Trophoblast cell (in vitro differentiated cells and primary cell): Measurements from ENCODE around the gene ATP8B3.

Source experiments
- DNase-seq, 2 donors: peaks; one replicate each; pipeline ENCODE4 v3.0.0-alpha.2; 2016
- H2AFZ ChIP-seq: 2 replicates; pipeline ENCODE4 v1.6.1; 2013; ENCODE audit warnings: low read length, moderate library complexity, mild to moderate bottlenecking; ENCODE audit not compliant: insufficient read depth, poor library complexity
- H2AK5ac ChIP-seq: 2 replicates; pipeline ENCODE4 v1.6.1; 2013; ENCODE audit warnings: mild to moderate bottlenecking, low read length
- H2BK120ac ChIP-seq: 2 replicates; pipeline ENCODE4 v1.6.1; 2013; ENCODE audit warnings: low read length, mild to moderate bottlenecking, moderate library complexity; ENCODE audit not compliant: insufficient read depth, poor library complexity
- H2BK12ac ChIP-seq: 2 replicates; pipeline ENCODE4 v1.6.1; 2013; ENCODE audit warnings: mild to moderate bottlenecking, low read length, moderate library complexity
- H2BK5ac ChIP-seq: 2 replicates; pipeline ENCODE4 v1.6.1; 2013; ENCODE audit warnings: low read length, low read depth, moderate library complexity, mild to moderate bottlenecking; ENCODE audit not compliant: poor library complexity
- H3K14ac ChIP-seq: 2 replicates; pipeline ENCODE4 v1.6.1; 2013; ENCODE audit warnings: mild to moderate bottlenecking, low read length
- H3K18ac ChIP-seq: 2 replicates; pipeline ENCODE4 v1.6.1; 2013; ENCODE audit warnings: mild to moderate bottlenecking, low read length
- H3K23ac ChIP-seq: 2 replicates; pipeline ENCODE4 v1.6.1; 2013; ENCODE audit warnings: low read length
- H3K27ac ChIP-seq: 2 replicates; pipeline ENCODE4 v1.5.1; 2013; ENCODE audit warnings: low read depth, mild to moderate bottlenecking, inconsistent platforms, low read length, moderate library complexity
- H3K27me3 ChIP-seq: 2 replicates; pipeline ENCODE4 v1.6.1; 2013; ENCODE audit warnings: inconsistent platforms, mild to moderate bottlenecking, low read length, moderate library complexity; ENCODE audit not compliant: insufficient read depth
- H3K36me3 ChIP-seq, 2 experiments: 1 replicate in 1 of 2; 2 replicates in 1 of 2; pipeline ENCODE4 v1.6.1; 2013; ENCODE audit warnings: low read length in 2 of 2, mild to moderate bottlenecking in 2 of 2, moderate library complexity in 1 of 2; ENCODE audit not compliant: insufficient read depth in 2 of 2, control insufficient read depth in 1 of 2
- H3K4ac ChIP-seq: 2 replicates; pipeline ENCODE4 v1.6.1; 2013; ENCODE audit warnings: low read depth, mild to moderate bottlenecking, low read length, moderate library complexity
- H3K4me1 ChIP-seq, 2 experiments: 1 replicate in 1 of 2; 2 replicates in 1 of 2; pipeline ENCODE4 v1.6.1; 2013; ENCODE audit warnings: low read length in 2 of 2, mild to moderate bottlenecking in 2 of 2, moderate library complexity in 1 of 2; ENCODE audit not compliant: insufficient read depth in 2 of 2, control insufficient read depth in 1 of 2
- H3K4me2 ChIP-seq: 2 replicates; pipeline ENCODE4 v1.6.1; 2013; ENCODE audit warnings: inconsistent platforms, mild to moderate bottlenecking, low read length, moderate library complexity
- H3K4me3 ChIP-seq: 2 replicates; pipeline ENCODE4 v1.5.1; 2013; ENCODE audit warnings: mild to moderate bottlenecking, low read depth, low read length, inconsistent platforms
- H3K79me1 ChIP-seq: one replicate; pipeline ENCODE4 v1.6.1; 2013; ENCODE audit warnings: low read length
- H3K79me2 ChIP-seq: 2 replicates; pipeline ENCODE4 v1.6.1; 2013; ENCODE audit warnings: low read length, mild to moderate bottlenecking; ENCODE audit not compliant: control insufficient read depth, insufficient read depth, poor library complexity
- H3K9ac ChIP-seq: 2 replicates; pipeline ENCODE4 v1.6.1; 2013; ENCODE audit warnings: mild to moderate bottlenecking, low read length
- H3K9me3 ChIP-seq: 2 replicates; pipeline ENCODE4 v1.6.1; 2013; ENCODE audit warnings: low read depth, mild to moderate bottlenecking, control low read depth, inconsistent platforms, low read length; ENCODE audit not compliant: insufficient read depth
- H4K12ac ChIP-seq: 2 replicates; pipeline ENCODE4 v1.6.1; 2013; ENCODE audit warnings: low read depth, mild to moderate bottlenecking, low read length, moderate library complexity
- H4K8ac ChIP-seq: 2 replicates; pipeline ENCODE4 v1.6.1; 2013; ENCODE audit warnings: low read depth, mild to moderate bottlenecking, low read length, moderate library complexity
- H4K91ac ChIP-seq: one replicate; pipeline ENCODE4 v1.6.1; 2013; ENCODE audit warnings: low read depth, mild to moderate bottlenecking, low read length, moderate library complexity
- WGBS: extraction: QIAGEN DNeasy Blood & Tissue Kit; methylation state at CpG from one replicate; pipeline ENCODE4 v1.1.7; 2013; ENCODE audit warnings: missing lambda C conversion rate; ENCODE audit not compliant: insufficient read length, insufficient coverage; ENCODE audit errors: extremely low coverage; 5-methylcytosine and 5-hydroxymethylcytosine counted together

ATP8B3 gene

GRCh38 chr19:1809678-1810077 is 2.4 kb downstream of the ATP8B3 start:
- Histone ChIP-seq H3K27ac (no peak overlapping the region), H2AFZ (no peak overlapping the region), H3K14ac (no peak overlapping the region), H3K4me1 (peaks cover 0 to 14% of the 10 kb centered on the region in 2 experiments), H4K12ac (no peak overlapping the region), H3K23ac (no peak overlapping the region), H2AK5ac (no peak overlapping the region), H3K9me3 (no peaks in the 10 kb centered on the region), H3K4ac (no peak overlapping the region), H3K79me2 (no peaks in the 10 kb centered on the region), H3K79me1 (no peaks in the 10 kb centered on the region), H4K8ac (no peak overlapping the region), H3K4me2 (no peak overlapping the region), H2BK12ac (no peak overlapping the region), H3K27me3 (no peaks in the 10 kb centered on the region), H3K18ac (no peak overlapping the region), H2BK5ac (no peak overlapping the region), H3K36me3 (peaks cover 2 to 3% of the 10 kb centered on the region in 2 experiments), H2BK120ac (no peak overlapping the region), H3K9ac (no peak overlapping the region), H3K4me3 (no peak overlapping the region), H4K91ac (no peak overlapping the region)
- WGBS, result no CpG with 5 or more reads among the region's 18 CpGs
- no peak for DNase-seq

GRCh38 chr19:1808395-1808731 is 3.7 kb downstream of the ATP8B3 start:
- no peak overlapping the region for H3K4ac ChIP-seq
- no peak overlapping the region for H3K4me3 ChIP-seq
- H2AK5ac ChIP-seq, result no peak overlapping the region
- peak in 1 of 2 donors; percentile 17 for DNase-seq
- H4K12ac ChIP-seq, result no peak overlapping the region
- no peak overlapping the region for H4K91ac ChIP-seq
- H3K9me3 ChIP-seq, result no peaks in the 10 kb centered on the region
- H3K14ac ChIP-seq, result no peak overlapping the region
- H3K79me2 ChIP-seq, result no peaks in the 10 kb centered on the region
- H3K27ac ChIP-seq, result no peak overlapping the region
- H3K4me1 ChIP-seq, result peaks cover 0 to 14% of the 10 kb centered on the region in 2 experiments
- H3K4me2 ChIP-seq, result no peak overlapping the region
- no peaks in the 10 kb centered on the region for H3K27me3 ChIP-seq
- H3K79me1 ChIP-seq, result no peaks in the 10 kb centered on the region
- no peak overlapping the region for H2BK12ac ChIP-seq
- WGBS, result no CpG with 5 or more reads among the region's 2 CpGs
- H2BK5ac ChIP-seq, result no peak overlapping the region
- no peak overlapping the region for H2BK120ac ChIP-seq
- H3K18ac ChIP-seq, result no peak overlapping the region
- no peak overlapping the region for H2AFZ ChIP-seq
- H3K36me3 ChIP-seq, result no peaks in the 10 kb centered on the region
- H3K23ac ChIP-seq, result no peak overlapping the region
- no peak overlapping the region for H4K8ac ChIP-seq
- H3K9ac ChIP-seq, result no peak overlapping the region

GRCh38 chr19:1807695-1808394 is 4.2 kb downstream of the ATP8B3 start:
- Histone ChIP-seq H2AK5ac (no peak overlapping the region), H3K14ac (no peak overlapping the region), H3K4me3 (no peak overlapping the region), H3K23ac (no peak overlapping the region), H4K91ac (no peak overlapping the region), H3K4me1 (peaks cover 0 to 9% of the 10 kb centered on the region in 2 experiments), H3K27me3 (no peaks in the 10 kb centered on the region), H2BK5ac (no peak overlapping the region), H2AFZ (no peak overlapping the region), H3K27ac (no peak overlapping the region), H3K36me3 (no peaks in the 10 kb centered on the region), H3K4me2 (no peak overlapping the region), H3K9me3 (no peaks in the 10 kb centered on the region), H2BK12ac (no peak overlapping the region), H3K18ac (no peak overlapping the region), H3K4ac (no peak overlapping the region), H4K8ac (no peak overlapping the region), H3K79me1 (no peaks in the 10 kb centered on the region), H4K12ac (no peak overlapping the region), H3K79me2 (no peaks in the 10 kb centered on the region), H3K9ac (no peak overlapping the region), H2BK120ac (no peak overlapping the region)
- peak; percentile 7 to 45 for DNase-seq
- WGBS, result no CpG with 5 or more reads among the region's 30 CpGs

GRCh38 chr19:1807030-1807694 is 4.9 kb downstream of the ATP8B3 start:
- Histone ChIP-seq H2AFZ (no peak overlapping the region), H3K79me1 (no peaks in the 10 kb centered on the region), H2AK5ac (no peak overlapping the region), H2BK5ac (no peak overlapping the region), H3K27me3 (no peaks in the 10 kb centered on the region), H3K4me1 (peaks cover 0 to 4% of the 10 kb centered on the region in 2 experiments), H4K8ac (no peak overlapping the region), H3K23ac (no peak overlapping the region), H3K79me2 (no peaks in the 10 kb centered on the region), H3K4me2 (no peak overlapping the region), H3K9ac (no peak overlapping the region), H3K18ac (no peak overlapping the region), H3K9me3 (no peaks in the 10 kb centered on the region), H3K14ac (no peak overlapping the region), H3K27ac (no peak overlapping the region), H4K12ac (no peak overlapping the region), H2BK12ac (no peak overlapping the region), H3K4ac (no peak overlapping the region), H3K4me3 (no peak overlapping the region), H3K36me3 (no peaks in the 10 kb centered on the region), H4K91ac (no peak overlapping the region), H2BK120ac (no peak overlapping the region)
- no CpG with 5 or more reads among the region's 28 CpGs for WGBS
- no peak for DNase-seq
